ENCODE measurements around the gene PRPF40B. TPM values are rescaled to one million over a fixed set of nuclear protein-coding genes. Genes with fewer than 3 reads are reported as not detected.

PRPF40B gene
- polyA plus RNA-seq, 2 of the 4 experiments (the other 2 are of a cell fraction) = 15.0 to 17.0 TPM

- ChIA-PET CTCF (interaction anchor here (0.5 to 14.8 kb wide), 9 partner anchors 8 to 299 kb away, joined by 3 to 260 read pairs (median 4); partner anchors contain the start of genes FMNL3 and TMBIM6), POLR2A (no interaction called here)
- DNase-seq (ENCODE audit: low read depth in 1 of 2, low spot score in 1 of 2) (no peak), ATAC-seq (no peak), FAIRE-seq (no peak)
- H3K4me1 ChIP-seq = no peaks in the 10 kb centered on the region
- no peak for TF ChIP-seq JUNB (IDR thresholded peaks at IDR 0.05)
- no peak for TF ChIP-seq CTCF (IDR thresholded peaks at IDR 0.05)
- TF ChIP-seq TFCP2L1 (CRISPR knock-in tag; IDR thresholded peaks at IDR 0.05) = no peak
- no peak for TF ChIP-seq CBX2 (IDR thresholded peaks at IDR 0.05; ENCODE audit: borderline replicate concordance, low read depth)
- no peak for TF ChIP-seq BCL3 (IDR thresholded peaks at IDR 0.05)
- TF ChIP-seq TP53 (CRISPR knock-in tag; IDR thresholded peaks at IDR 0.05) = no peak
- no peak for TF ChIP-seq PBX3 (IDR thresholded peaks at IDR 0.05)
- TF ChIP-seq KDM1A (IDR thresholded peaks at IDR 0.05; ENCODE audit: low read depth) = no peak
- TF ChIP-seq ESRRA (IDR thresholded peaks at IDR 0.05; ENCODE audit: borderline replicate concordance, low read length) = no peak
- no peak for TF ChIP-seq MAFK (IDR thresholded peaks at IDR 0.05; ENCODE audit: partially characterized antibody)
- no peak for TF ChIP-seq REST (IDR thresholded peaks at IDR 0.05)
- TF ChIP-seq SREBF2 (IDR thresholded peaks at IDR 0.05) = no peak
- TF ChIP-seq GATA3 (IDR thresholded peaks at IDR 0.05; ENCODE audit: borderline replicate concordance) = no peak
- no peak for TF ChIP-seq NFE2L2 (conservative IDR thresholded peaks at IDR 0.05; ENCODE audit: low read length)
- TF ChIP-seq NR3C1 (IDR thresholded peaks at IDR 0.05) = no peak
- no peak overlapping the region for H3K4me3 ChIP-seq
- H3K9me3 ChIP-seq = no peaks in the 10 kb centered on the region
- 91% methylated on average over 17 of the region's 17 CpGs for WGBS (ENCODE audit: missing lambda C conversion rate)
- no peak overlapping the region for H3K4me2 ChIP-seq
- no peak overlapping the region for H3K27ac ChIP-seq
These were observed 18.5 kb downstream of the PRPF40B start for GRCh38 chr12:49641748-49642369.

DNA sequence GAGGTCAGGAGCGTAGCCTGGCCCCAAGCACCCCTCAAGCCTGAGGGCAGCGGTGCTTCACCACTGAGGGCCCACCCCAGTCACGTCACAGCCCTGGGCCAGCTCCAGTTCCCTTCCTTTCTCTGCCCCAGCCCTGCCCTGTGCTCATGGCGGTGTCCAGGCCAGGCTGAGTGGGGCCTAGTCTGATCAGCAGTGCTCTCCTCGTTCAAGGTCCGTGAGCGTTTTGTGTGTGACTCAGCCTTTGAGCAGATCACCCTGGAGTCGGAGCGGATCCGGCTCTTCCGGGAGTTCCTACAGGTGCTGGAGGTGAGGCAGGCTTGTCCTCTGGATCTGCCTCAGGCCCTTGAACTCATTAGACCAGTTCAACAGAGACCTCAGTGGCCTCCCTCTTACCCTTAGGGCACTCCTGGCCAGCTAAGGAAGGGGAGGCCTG, 19.0 kb downstream of the PRPF40B start:
- Histone ChIP-seq H3K27ac (no peak overlapping the region), H3K9me3 (no peaks in the 10 kb centered on the region), H3K4me3 (no peak overlapping the region), H3K4me2 (no peak overlapping the region), H3K4me1 (no peaks in the 10 kb centered on the region)
- no peak for ATAC-seq
- no peak for FAIRE-seq
- DNase-seq (ENCODE audit: low read depth in 1 of 2, low spot score in 1 of 2) = no peak
- no peak for TF ChIP-seq CBX8 (IDR thresholded peaks at IDR 0.05)
- no peak for TF ChIP-seq NFE2L2 (conservative IDR thresholded peaks at IDR 0.05; ENCODE audit: low read length)
- no peak for TF ChIP-seq RNF2 (IDR thresholded peaks at IDR 0.05; ENCODE audit: borderline replicate concordance, low read depth)
- TF ChIP-seq RARB (CRISPR knock-in tag; IDR thresholded peaks at IDR 0.05) = no peak
- no peak for TF ChIP-seq HOXB13 (CRISPR knock-in tag; IDR thresholded peaks at IDR 0.05; ENCODE audit: low read depth)
- TF ChIP-seq SMC3 (IDR thresholded peaks at IDR 0.05) = no peak
- TF ChIP-seq CBX2 (IDR thresholded peaks at IDR 0.05; ENCODE audit: borderline replicate concordance, low read depth) = no peak
- TF ChIP-seq ZSCAN20 (CRISPR knock-in tag; IDR thresholded peaks at IDR 0.05) = no peak
- TF ChIP-seq EP300 (IDR thresholded peaks at IDR 0.05) = no peak
- no peak for TF ChIP-seq ZNF302 (CRISPR knock-in tag; IDR thresholded peaks at IDR 0.05)
- TF ChIP-seq ATOH8 (CRISPR knock-in tag; IDR thresholded peaks at IDR 0.05; ENCODE audit: low read depth) = no peak
- TF ChIP-seq CTCF (IDR thresholded peaks at IDR 0.05) = no peak
- POLR2A ChIA-PET = no interaction called here
- CTCF ChIA-PET = interaction anchor here (1.0 to 14.8 kb wide), 8 partner anchors 9 to 300 kb away, joined by 3 to 260 read pairs (median 6); partner anchors contain the start of genes FMNL3 and TMBIM6
- WGBS (ENCODE audit: missing lambda C conversion rate) = 88% methylated on average over 11 of the region's 11 CpGs

All from A549 (cell line).